ENCODE results near the gene CLK2. TPM values are rescaled to one million over a fixed set of nuclear protein-coding genes. Genes with fewer than 3 reads are reported as not detected.

CLK2 gene
- total and polyA plus RNA-seq, 2 donors (not counting 1 experiment from before 2014, with no cell fraction given): 26.8 to 34.0 TPM

GRCh38 chr1:155309423-155310021, 36.2 kb upstream of the CLK2 start:
- no peak for DNase-seq (ENCODE audit: low read depth in 2 of 2)
- Histone ChIP-seq H3K9ac (ENCODE audit: insufficient read depth, low read length) (peak overlapping the region; percentile 69), H3K79me2 (ENCODE audit: control insufficient read depth, insufficient read depth, low read length) (peaks cover 37% of the 10 kb centered on the region), H2AFZ (ENCODE audit: low read length) (no peak overlapping the region), H3K36me3 (ENCODE audit: control insufficient read depth, insufficient read depth, low read length) (peaks cover 9% of the 10 kb centered on the region), H3K4me1 (ENCODE audit: control insufficient read depth, extremely low read depth, insufficient read depth, low read length) (peaks cover 6% of the 10 kb centered on the region), H4K20me1 (ENCODE audit: control insufficient read depth, extremely low read depth, insufficient read depth, low read length) (no peaks in the 10 kb centered on the region), H3K27ac (ENCODE audit: insufficient read depth, low read length) (peak overlapping the region; percentile 89), H3K27me3 (ENCODE audit: control insufficient read depth, insufficient read depth, low read length) (no peaks in the 10 kb centered on the region), H3K9me3 (ENCODE audit: control insufficient read depth, insufficient read depth, low read depth, low read length) (no peaks in the 10 kb centered on the region), H3K4me2 (ENCODE audit: extremely low read depth, insufficient read depth, low read length) (peak overlapping the region; percentile 90), H3K4me3 (replicated peaks in 1 of 4; ENCODE audit: control extremely low read depth in 1 of 4, insufficient read depth in 1 of 4, low read depth in 3 of 4, low read length in 4 of 4) (peak overlapping the region; percentile 61 to 98 (median 74))
- no peak for TF ChIP-seq CTCF (conservative IDR thresholded peaks at IDR 0.05 in 1 of 2, IDR thresholded peaks at IDR 0.05 in 1 of 2; ENCODE audit: low read depth in 1 of 2, low read length in 2 of 2)
- no peak for TF ChIP-seq EZH2 (IDR thresholded peaks at IDR 0.05; ENCODE audit: low read length, missing control alignments)

- H3K36me3 ChIP-seq (ENCODE audit: control insufficient read depth, insufficient read depth, low read length): peaks cover 7% of the 10 kb centered on the region
- no peaks in the 10 kb centered on the region for H4K20me1 ChIP-seq (ENCODE audit: control insufficient read depth, extremely low read depth, insufficient read depth, low read length)
- H3K27ac ChIP-seq (ENCODE audit: insufficient read depth, low read length): peak within 1 kb of the TSS; percentile 89
- H3K27me3 ChIP-seq (ENCODE audit: control insufficient read depth, insufficient read depth, low read length): no peaks in the 10 kb centered on the region
- peaks cover 6% of the 10 kb centered on the region for H3K4me1 ChIP-seq (ENCODE audit: control insufficient read depth, extremely low read depth, insufficient read depth, low read length)
- TF ChIP-seq EZH2 (IDR thresholded peaks at IDR 0.05; ENCODE audit: low read length, missing control alignments) (no peak), CTCF (conservative IDR thresholded peaks at IDR 0.05 in 1 of 2, IDR thresholded peaks at IDR 0.05 in 1 of 2; ENCODE audit: low read depth in 1 of 2, low read length in 2 of 2) (no peak)
- peak within 1 kb of the TSS; percentile 90 for H3K4me2 ChIP-seq (ENCODE audit: extremely low read depth, insufficient read depth, low read length)
- peaks cover 37% of the 10 kb centered on the region for H3K79me2 ChIP-seq (ENCODE audit: control insufficient read depth, insufficient read depth, low read length)
- H3K9me3 ChIP-seq (ENCODE audit: control insufficient read depth, insufficient read depth, low read depth, low read length): no peaks in the 10 kb centered on the region
- H2AFZ ChIP-seq (ENCODE audit: low read length): peak within 1 kb of the TSS; percentile 79
- H3K9ac ChIP-seq (ENCODE audit: insufficient read depth, low read length): peak within 1 kb of the TSS; percentile 69
- H3K4me3 ChIP-seq (replicated peaks in 1 of 4; ENCODE audit: control extremely low read depth in 1 of 4, insufficient read depth in 1 of 4, low read depth in 3 of 4, low read length in 4 of 4): peak within 1 kb of the TSS; percentile 61 to 98 (median 74)
- peak; percentile 99 for DNase-seq (ENCODE audit: low read depth in 2 of 2)
Observed at GRCh38 chr1:155308493-155309422, 35.5 kb upstream of the CLK2 start, which contains the start of gene FDPS. TSS of gene FDPS (plus strand) at chr1:155308866. CDS start at chr1:155309790, 924 bp downstream.

- H3K36me3 ChIP-seq (ENCODE audit: control insufficient read depth, insufficient read depth, low read length): peaks cover 3% of the 10 kb centered on the region
- no peak overlapping the region for H2AFZ ChIP-seq (ENCODE audit: low read length)
- TF ChIP-seq EZH2 (IDR thresholded peaks at IDR 0.05; ENCODE audit: low read length, missing control alignments) (no peak), CTCF (conservative IDR thresholded peaks at IDR 0.05 in 1 of 2, IDR thresholded peaks at IDR 0.05 in 1 of 2; ENCODE audit: low read depth in 1 of 2, low read length in 2 of 2) (peak; percentile 31 to 48)
- H3K4me3 ChIP-seq (replicated peaks in 1 of 4; ENCODE audit: control extremely low read depth in 1 of 4, insufficient read depth in 1 of 4, low read depth in 3 of 4, low read length in 4 of 4): no peak overlapping the region
- H3K27ac ChIP-seq (ENCODE audit: insufficient read depth, low read length): no peak overlapping the region
- no peak overlapping the region for H3K4me2 ChIP-seq (ENCODE audit: extremely low read depth, insufficient read depth, low read length)
- no peaks in the 10 kb centered on the region for H4K20me1 ChIP-seq (ENCODE audit: control insufficient read depth, extremely low read depth, insufficient read depth, low read length)
- H3K4me1 ChIP-seq (ENCODE audit: control insufficient read depth, extremely low read depth, insufficient read depth, low read length): peaks cover 6% of the 10 kb centered on the region
- H3K27me3 ChIP-seq (ENCODE audit: control insufficient read depth, insufficient read depth, low read length): no peaks in the 10 kb centered on the region
- H3K9ac ChIP-seq (ENCODE audit: insufficient read depth, low read length): no peak overlapping the region
- peaks cover 32% of the 10 kb centered on the region for H3K79me2 ChIP-seq (ENCODE audit: control insufficient read depth, insufficient read depth, low read length)
- peak; percentile 38 to 69 for DNase-seq (ENCODE audit: low read depth in 2 of 2)
- no peaks in the 10 kb centered on the region for H3K9me3 ChIP-seq (ENCODE audit: control insufficient read depth, insufficient read depth, low read depth, low read length)
Observed at GRCh38 chr1:155307247-155307740, 34.0 kb upstream of the CLK2 start.

All from fibroblast of lung (primary cell).